K562 (cell line): ENCODE data around the gene FRAT2. TPM values are rescaled to one million over a fixed set of nuclear protein-coding genes. Genes with fewer than 3 reads are reported as not detected.

ENCODE experiments used
- ATF7 ChIP-seq: fragments of 450-650 bp; IDR thresholded peaks from 2 replicates; pipeline ENCODE4 v1.7.1; 2014; ENCODE audit warnings: mild to moderate bottlenecking, moderate library complexity
- C11orf30 ChIP-seq: fragments of 450-650 bp; IDR thresholded peaks from 2 replicates; pipeline ENCODE4 v1.6.1; 2016; ENCODE audit warnings: low read depth, mild to moderate bottlenecking
- CBX2 ChIP-seq: fragments of 200-600 bp; sonication (generic); IDR thresholded peaks from one replicate; pipeline ENCODE4 v1.6.1; 2012; ENCODE audit warnings: mild to moderate bottlenecking, low read length, inconsistent platforms; ENCODE audit not compliant: insufficient read depth, poor library complexity, severe bottlenecking
- HSF4 ChIP-seq: fragments of 250-450 bp; sonication (Bioruptor Pico); IDR thresholded peaks from 2 replicates; pipeline ENCODE4 v2.1.2; 2022; ENCODE audit warnings: mild to moderate bottlenecking, moderate library complexity, borderline replicate concordance
- JUN ChIP-seq, 2 experiments: sonication (generic) in 1 of 2; formaldehyde crosslinking in 1 of 2; IDR thresholded peaks; 2 replicates each; pipeline versions ENCODE4 v1.6.1 to v1.8.0; 2012 to 2022; ENCODE audit warnings: borderline replicate concordance in 2 of 2, mild to moderate bottlenecking in 2 of 2, improper control_type of control experiment in 1 of 2, low read depth in 1 of 2, low read length in 1 of 2, missing genetic modification reagents in 1 of 2
- KDM1A ChIP-seq, 2 experiments: fragments of 450-650 bp; IDR thresholded peaks; 2 replicates each; pipeline ENCODE4 v1.6.1; 2016; ENCODE audit warnings: mild to moderate bottlenecking in 2 of 2
- MTA3 ChIP-seq: fragments of 450-650 bp; formaldehyde crosslinking; IDR thresholded peaks from 2 replicates; pipeline ENCODE4 v1.6.1; 2017; ENCODE audit warnings: mild to moderate bottlenecking, borderline replicate concordance
- SMARCE1 ChIP-seq: fragments of 450-650 bp; IDR thresholded peaks from 2 replicates; pipeline ENCODE4 v1.7.1; 2016; ENCODE audit warnings: mild to moderate bottlenecking
- STAT5B ChIP-seq: fragments of 250-450 bp; sonication (Bioruptor Pico); IDR thresholded peaks from 2 replicates; pipeline ENCODE4 v1.8.0; 2021; ENCODE audit warnings: mild to moderate bottlenecking, inconsistent platforms
- STAT6 ChIP-seq: sonication (generic); formaldehyde crosslinking; IDR thresholded peaks from 2 replicates; pipeline ENCODE4 v1.8.1; 2023; ENCODE audit warnings: mild to moderate bottlenecking, missing genetic modification reagents
- TEAD2 ChIP-seq: fragments of 450-650 bp; IDR thresholded peaks from 2 replicates; pipeline ENCODE4 v1.6.1; 2016; ENCODE audit warnings: missing genetic modification characterization, control low read depth, missing compliant biosample characterization
- UBTF ChIP-seq, 2 experiments: IDR thresholded peaks; 2 replicates each; pipeline ENCODE4 v1.6.1; 2012; ENCODE audit warnings: improper control_type of control experiment in 2 of 2, low read depth in 2 of 2, low read length in 2 of 2, borderline replicate concordance in 1 of 2
- ZBTB8A ChIP-seq: fragments of 450-650 bp; IDR thresholded peaks from 2 replicates; pipeline ENCODE4 v1.6.1; 2018; ENCODE audit warnings: mild to moderate bottlenecking, moderate library complexity; ENCODE audit not compliant: partially characterized antibody
- ZFP36 ChIP-seq: fragments of 150-350 bp; IDR thresholded peaks from 2 replicates; pipeline ENCODE4 v1.6.1; 2018; ENCODE audit warnings: low read length, low read depth; ENCODE audit not compliant: partially characterized antibody
- ZNF77 ChIP-seq: fragments of 250-450 bp; sonication (Bioruptor Pico); IDR thresholded peaks from 2 replicates; pipeline ENCODE4 v1.5.0; 2020
- polyA plus RNA-seq, 8 experiments: library from polyadenylated mRNA; depleted of rRNA in 4 of 8; stranded (reverse) in 5 of 8; unstranded in 3 of 8; fragments of >200 nt; fragmentation: Nextera tagmentation in 2 of 8; fragmentation: Illumina TruSeq in 1 of 8; extraction: Ambion mirVana in 2 of 8; extraction: Trizol in 1 of 8; gene quantifications; 2 replicates each; pipeline versions ENCODE4 v1.2.1 to v1.2.3, GENCODE V29; 2011 to 2014; ENCODE audit warnings: inconsistent platforms in 1 of 8, missing spikeins in 1 of 8
- total RNA-seq, 7 experiments: library from RNA; depleted of rRNA in 6 of 7; stranded (reverse); fragments of >200 nt in 6 of 7; fragmentation: Illumina TruSeq in 2 of 7; extraction: Trizol in 2 of 7; gene quantifications; 2 replicates each; pipeline versions ENCODE4 v1.2.1 to v1.2.3, GENCODE V29; 2011 to 2021; ENCODE audit warnings: low replicate concordance in 1 of 7
- TF ChIP-seq, protein P1 (sequence below), 2 experiments: fragments of 450-650 bp; IDR thresholded peaks; 2 replicates each; pipeline ENCODE4 v1.6.1; 2018; ENCODE audit warnings: mild to moderate bottlenecking in 2 of 2, low read depth in 1 of 2; ENCODE audit not compliant: partially characterized antibody in 2 of 2
- TF ChIP-seq, protein P2 (sequence below): fragments of 450-650 bp; formaldehyde crosslinking; conservative IDR thresholded peaks from 2 replicates; pipeline ENCODE4 v1.4.0; 2022; ENCODE audit warnings: mild to moderate bottlenecking, missing genetic modification characterization

The FRAT2 gene
- total and polyA plus RNA-seq, 9 of the 15 experiments (the other 6 are each of a cell fraction or from before 2014, with no cell fraction given) = 4.3 to 31.7 (median 19.5) TPM

GRCh38 chr10:97297556-97298222 is 36.8 kb downstream of the FRAT2 start (continued):
- TF ChIP-seq UBTF (IDR thresholded peaks at IDR 0.05; ENCODE audit: borderline replicate concordance in 1 of 2, low read depth in 2 of 2, low read length in 2 of 2) = no peak
- TF ChIP-seq, protein P1, sequence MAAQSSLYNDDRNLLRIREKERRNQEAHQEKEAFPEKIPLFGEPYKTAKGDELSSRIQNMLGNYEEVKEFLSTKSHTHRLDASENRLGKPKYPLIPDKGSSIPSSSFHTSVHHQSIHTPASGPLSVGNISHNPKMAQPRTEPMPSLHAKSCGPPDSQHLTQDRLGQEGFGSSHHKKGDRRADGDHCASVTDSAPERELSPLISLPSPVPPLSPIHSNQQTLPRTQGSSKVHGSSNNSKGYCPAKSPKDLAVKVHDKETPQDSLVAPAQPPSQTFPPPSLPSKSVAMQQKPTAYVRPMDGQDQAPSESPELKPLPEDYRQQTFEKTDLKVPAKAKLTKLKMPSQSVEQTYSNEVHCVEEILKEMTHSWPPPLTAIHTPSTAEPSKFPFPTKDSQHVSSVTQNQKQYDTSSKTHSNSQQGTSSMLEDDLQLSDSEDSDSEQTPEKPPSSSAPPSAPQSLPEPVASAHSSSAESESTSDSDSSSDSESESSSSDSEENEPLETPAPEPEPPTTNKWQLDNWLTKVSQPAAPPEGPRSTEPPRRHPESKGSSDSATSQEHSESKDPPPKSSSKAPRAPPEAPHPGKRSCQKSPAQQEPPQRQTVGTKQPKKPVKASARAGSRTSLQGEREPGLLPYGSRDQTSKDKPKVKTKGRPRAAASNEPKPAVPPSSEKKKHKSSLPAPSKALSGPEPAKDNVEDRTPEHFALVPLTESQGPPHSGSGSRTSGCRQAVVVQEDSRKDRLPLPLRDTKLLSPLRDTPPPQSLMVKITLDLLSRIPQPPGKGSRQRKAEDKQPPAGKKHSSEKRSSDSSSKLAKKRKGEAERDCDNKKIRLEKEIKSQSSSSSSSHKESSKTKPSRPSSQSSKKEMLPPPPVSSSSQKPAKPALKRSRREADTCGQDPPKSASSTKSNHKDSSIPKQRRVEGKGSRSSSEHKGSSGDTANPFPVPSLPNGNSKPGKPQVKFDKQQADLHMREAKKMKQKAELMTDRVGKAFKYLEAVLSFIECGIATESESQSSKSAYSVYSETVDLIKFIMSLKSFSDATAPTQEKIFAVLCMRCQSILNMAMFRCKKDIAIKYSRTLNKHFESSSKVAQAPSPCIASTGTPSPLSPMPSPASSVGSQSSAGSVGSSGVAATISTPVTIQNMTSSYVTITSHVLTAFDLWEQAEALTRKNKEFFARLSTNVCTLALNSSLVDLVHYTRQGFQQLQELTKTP (IDR thresholded peaks at IDR 0.05; ENCODE audit: low read depth in 1 of 2, partially characterized antibody in 2 of 2) = no peak
- TF ChIP-seq, protein P2, sequence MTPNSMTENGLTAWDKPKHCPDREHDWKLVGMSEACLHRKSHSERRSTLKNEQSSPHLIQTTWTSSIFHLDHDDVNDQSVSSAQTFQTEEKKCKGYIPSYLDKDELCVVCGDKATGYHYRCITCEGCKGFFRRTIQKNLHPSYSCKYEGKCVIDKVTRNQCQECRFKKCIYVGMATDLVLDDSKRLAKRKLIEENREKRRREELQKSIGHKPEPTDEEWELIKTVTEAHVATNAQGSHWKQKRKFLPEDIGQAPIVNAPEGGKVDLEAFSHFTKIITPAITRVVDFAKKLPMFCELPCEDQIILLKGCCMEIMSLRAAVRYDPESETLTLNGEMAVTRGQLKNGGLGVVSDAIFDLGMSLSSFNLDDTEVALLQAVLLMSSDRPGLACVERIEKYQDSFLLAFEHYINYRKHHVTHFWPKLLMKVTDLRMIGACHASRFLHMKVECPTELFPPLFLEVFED = no peak
- TF ChIP-seq SMARCE1 = peak; percentile 74; the same call in 1 of the 2 replicates
- peak; percentile 40 for TF ChIP-seq C11orf30
- TF ChIP-seq KDM1A (IDR thresholded peaks at IDR 0.05) = peak; percentile 59 to 76
- no peak for TF ChIP-seq STAT5B (CRISPR knock-in tag)
- TF ChIP-seq MTA3 = no peak
- TF ChIP-seq ZBTB8A = no peak
- TF ChIP-seq ZNF77 = no peak
- no peak for TF ChIP-seq TEAD2 (tag)
- TF ChIP-seq ATF7 = peak; percentile 66
- TF ChIP-seq ZFP36 = no peak
- no peak for TF ChIP-seq STAT6 (CRISPR knock-in tag)
- TF ChIP-seq JUN (IDR thresholded peaks at IDR 0.05; ENCODE audit: borderline replicate concordance, low read depth, low read length) = no peak
- no peak for TF ChIP-seq JUN (CRISPR knock-in tag; IDR thresholded peaks at IDR 0.05; ENCODE audit: borderline replicate concordance)
- TF ChIP-seq CBX2 = no peak
- no peak for TF ChIP-seq HSF4 (CRISPR knock-in tag)
